Activated CD4-positive, alpha-beta T cell treated with anti-CD3 and anti-CD28 coated beads for 4 hours (primary cell): ENCODE results near the gene CCL3.
"Not testable (repeated sequence)": the region's sequence is repeated elsewhere in the genome, so short reads cannot be mapped to it uniquely, and the experiment has no call there.

Experiments
- DNase-seq, 2 donors: peaks; one replicate each; pipeline ENCODE4 v3.0.0-alpha.2; 2020

CCL3 gene

DNA sequence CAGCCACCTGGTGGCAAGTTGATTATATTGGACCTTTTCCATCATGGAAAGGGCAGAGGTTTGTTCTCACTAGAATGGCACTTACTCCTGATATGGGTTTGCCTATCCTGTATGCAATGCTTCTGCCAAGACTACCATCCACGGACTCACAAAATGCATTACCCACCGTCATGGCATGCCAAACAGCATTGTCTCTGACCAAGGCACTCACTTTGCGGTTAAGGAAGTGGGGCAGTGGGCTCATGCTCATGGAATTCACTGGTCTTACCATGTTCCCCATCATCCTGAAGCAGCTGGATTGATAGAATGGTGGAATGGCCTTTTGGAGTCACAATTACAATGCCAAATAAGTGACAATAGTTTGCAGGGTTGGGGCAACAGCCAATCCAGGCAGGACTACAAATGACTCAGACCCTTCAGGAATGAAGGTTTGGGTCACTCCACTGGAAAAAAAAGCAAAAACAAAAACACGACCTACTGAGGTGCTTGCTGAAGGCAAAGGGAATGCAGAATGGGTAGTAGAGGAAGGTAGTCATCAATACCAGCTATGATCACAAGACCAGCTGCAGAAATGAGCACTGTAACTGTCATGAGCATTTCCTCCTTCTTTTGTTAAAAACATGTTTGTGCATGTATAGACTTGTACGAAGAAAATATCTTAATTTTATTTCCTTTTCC lies 25.2 kb upstream of the CCL3 start:
- DNase-seq = not testable (repeated sequence)

- DNase-seq = not testable (repeated sequence)
These were observed 23.2 kb upstream of the CCL3 start for GRCh38 chr17:36113131-36113530.

DNA sequence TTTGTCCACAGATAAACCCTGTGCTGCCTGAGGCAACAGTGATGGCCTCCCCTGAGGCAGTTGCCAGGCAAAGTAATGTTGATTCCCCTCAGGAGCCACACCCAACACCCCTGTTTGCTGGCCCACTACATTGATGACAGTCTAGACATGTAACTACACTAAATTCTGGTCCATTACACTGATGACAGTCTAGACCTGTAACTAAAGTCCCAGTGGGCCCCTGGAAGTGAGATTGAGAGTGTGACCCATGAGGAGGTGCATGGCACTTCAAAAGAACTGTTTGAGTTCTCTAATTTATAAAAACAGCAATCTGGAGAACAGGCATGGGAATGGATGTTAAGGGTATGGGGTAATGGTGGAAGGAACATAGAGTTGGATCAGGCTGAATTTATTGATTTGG lies 22.6 kb upstream of the CCL3 start:
- DNase-seq = no peak

DNA sequence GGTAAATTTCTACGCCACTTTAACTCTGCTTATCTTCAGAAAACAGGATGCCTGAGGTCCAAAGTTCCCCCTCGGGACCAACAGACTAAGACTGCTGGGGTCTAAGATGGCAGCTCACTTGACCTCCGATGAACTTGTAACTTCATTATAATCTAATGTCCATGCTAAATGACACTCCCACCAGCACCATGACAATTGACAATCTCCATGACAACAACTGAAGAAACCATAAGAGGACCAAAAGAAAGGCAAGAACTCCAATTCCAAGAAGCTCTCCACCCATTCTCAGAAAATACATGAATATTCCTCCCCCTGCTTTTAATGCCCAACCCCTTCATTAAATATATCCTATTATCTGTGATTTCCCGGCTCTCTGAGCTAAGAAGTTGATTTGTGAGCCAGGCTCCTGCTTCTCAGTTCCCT lies 21.1 kb upstream of the CCL3 start:
- no peak for DNase-seq

- not testable (repeated sequence) for DNase-seq
These were observed 18.3 kb upstream of the CCL3 start for GRCh38 chr17:36108265-36108664.

DNA sequence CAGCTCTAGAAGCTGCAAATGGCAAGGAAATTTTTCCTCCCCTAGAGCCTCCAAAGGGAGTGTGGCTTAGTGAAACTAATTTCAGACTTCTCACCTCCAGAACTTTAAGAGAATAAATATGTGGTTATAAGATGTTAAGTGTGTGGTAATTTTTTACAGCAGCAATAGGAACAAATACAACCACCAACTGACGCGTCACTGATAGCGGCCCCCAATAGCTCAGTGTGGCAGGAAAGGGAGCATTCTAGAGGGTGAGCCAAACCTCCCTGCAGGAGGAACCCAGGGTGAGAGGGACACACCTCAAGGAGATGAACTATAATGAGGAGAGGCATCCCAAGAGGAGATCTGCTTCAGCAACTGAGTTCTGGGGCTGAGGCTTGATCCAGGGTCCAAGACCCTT lies 17.7 kb upstream of the CCL3 start:
- DNase-seq = no peak

DNA sequence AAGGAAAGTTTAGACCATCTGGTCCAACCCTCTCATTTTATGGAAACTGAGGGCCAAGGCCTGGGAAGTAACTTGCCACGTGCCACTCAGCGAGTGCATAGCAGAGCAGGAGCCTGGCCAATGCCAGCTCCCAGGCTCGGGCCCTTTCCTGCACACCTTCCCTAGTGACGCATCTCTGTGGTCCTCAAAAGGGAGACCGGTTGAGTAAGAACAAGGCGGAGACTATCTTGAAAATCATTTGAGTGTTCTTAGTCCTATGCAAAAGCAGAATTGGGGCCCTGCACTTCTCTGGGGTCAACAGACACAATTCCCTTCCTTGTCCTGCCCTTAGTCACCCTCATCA lies 16.5 kb upstream of the CCL3 start:
- DNase-seq = no peak

DNA sequence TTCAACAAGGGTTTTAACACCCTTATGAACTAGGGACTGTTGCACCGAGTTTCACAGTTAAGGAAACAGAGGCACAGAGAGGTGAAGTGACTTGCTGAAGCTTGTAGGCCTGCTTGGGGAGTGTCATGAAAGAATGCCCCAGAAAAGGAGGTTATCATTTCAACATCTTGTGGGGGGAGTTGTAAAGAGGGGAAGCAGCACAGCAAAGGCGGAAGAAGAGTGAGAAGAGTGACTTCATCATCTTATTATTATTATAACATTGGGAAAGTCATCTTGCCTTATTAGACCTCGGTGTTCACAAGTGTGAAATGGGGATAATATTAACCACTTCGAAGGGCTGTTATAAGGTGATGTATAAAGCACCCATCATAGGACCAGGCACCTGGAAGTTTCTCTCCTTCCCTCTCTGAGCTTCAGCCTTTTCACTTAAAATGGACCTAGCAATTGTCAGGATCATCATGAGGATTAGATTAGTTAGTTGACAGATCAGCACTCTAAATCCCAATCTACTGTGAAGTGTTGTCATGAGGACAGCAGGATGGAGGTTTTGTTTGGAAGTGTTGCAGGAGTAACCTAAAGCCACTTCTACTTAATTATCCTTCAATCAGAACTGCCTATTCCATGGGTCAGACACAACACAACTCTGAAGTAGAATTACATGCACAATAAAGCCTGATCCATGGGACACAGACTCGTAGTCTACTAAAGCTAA lies 16.0 kb upstream of the CCL3 start:
- no peak for DNase-seq

- no peak for DNase-seq
These were observed 14.8 kb upstream of the CCL3 start for GRCh38 chr17:36104701-36105181.

GRCh38 chr17:36104246-36104645 lies 14.3 kb upstream of the CCL3 start:
- not testable (repeated sequence) for DNase-seq

DNA sequence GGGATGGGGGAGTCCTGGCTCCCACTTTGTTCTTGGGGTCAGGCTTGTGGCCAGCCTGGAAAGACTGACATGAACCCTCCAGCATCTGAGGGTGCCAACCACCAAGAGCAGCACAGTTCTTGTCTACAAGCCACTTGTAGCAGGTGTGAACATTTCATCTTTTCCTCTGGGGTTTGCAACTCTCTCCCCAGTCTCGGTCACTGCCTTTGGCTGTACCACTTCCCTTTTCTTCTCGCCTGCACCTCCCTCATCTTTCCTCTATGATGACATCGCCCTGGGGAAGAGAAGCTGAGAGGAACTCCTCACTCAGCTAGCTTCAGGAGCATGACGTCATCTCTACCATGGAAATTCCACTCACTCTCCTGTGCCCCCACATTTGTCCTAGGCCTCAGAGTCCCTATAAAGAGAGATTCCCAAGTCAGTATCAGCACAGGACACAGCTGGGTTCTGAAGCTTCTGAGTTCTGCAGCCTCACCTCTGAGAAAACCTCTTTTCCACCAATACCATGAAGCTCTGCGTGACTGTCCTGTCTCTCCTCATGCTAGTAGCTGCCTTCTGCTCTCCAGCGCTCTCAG lies 13.5 kb upstream of the CCL3 start, which contains the start of gene CCL4:
Gene CCL4, plus strand, starts transcription at position 427 of the 575 bp plus-strand sequence. Its CDS starts 79 bp downstream, at position 506.
- peak in 1 of 2 donors; percentile 12 for DNase-seq

DNA sequence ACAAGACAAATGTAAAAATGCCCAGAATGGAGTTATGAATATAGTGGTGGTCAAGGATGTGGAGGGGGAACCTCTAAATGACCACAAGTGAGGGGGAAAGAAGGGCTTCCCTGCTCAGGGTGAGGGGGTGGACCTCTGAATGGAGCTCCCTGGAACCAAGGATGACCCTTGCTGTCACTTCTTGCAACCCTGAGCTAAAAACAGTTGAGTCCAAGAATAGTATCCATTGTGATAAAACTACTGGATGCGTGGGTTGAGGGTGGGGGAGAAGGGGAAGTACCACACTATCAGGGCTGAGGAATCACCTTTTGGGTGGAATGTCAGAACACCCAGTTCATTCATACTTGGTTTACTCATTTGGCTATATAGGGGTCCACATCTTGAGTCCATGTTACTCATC lies 9.1 kb upstream of the CCL3 start:
- DNase-seq = not testable (repeated sequence)

GRCh38 chr17:36095992-36096391 lies 6.0 kb upstream of the CCL3 start:
- DNase-seq = no peak

DNA sequence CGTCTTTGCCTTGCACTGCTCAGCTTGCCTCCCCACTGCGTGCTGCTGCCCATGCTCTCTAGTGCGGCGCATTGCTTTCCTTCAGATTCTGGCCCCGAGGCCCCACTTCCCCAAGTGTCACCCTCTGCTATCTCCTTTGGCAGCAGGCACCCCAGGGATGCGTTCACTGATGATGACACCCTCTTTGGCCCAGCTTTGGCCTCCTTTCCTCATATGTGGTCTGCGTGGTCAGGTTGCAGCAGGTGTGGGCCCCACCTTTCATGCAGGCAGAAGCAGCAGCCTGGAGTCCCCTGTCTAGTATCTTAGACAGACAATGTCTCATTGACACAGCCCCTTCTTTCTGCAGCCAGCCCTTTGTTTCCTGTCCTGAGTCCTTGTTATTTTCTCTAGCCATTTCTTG lies 4.8 kb upstream of the CCL3 start:
- no peak for DNase-seq

- no peak for DNase-seq
These were observed 4.3 kb upstream of the CCL3 start for GRCh38 chr17:36094232-36094631.

GRCh38 chr17:36092715-36093114 lies 2.8 kb upstream of the CCL3 start:
- not testable (repeated sequence) for DNase-seq

- no peak for DNase-seq
These were observed 2.3 kb upstream of the CCL3 start for GRCh38 chr17:36092230-36092629.

DNA sequence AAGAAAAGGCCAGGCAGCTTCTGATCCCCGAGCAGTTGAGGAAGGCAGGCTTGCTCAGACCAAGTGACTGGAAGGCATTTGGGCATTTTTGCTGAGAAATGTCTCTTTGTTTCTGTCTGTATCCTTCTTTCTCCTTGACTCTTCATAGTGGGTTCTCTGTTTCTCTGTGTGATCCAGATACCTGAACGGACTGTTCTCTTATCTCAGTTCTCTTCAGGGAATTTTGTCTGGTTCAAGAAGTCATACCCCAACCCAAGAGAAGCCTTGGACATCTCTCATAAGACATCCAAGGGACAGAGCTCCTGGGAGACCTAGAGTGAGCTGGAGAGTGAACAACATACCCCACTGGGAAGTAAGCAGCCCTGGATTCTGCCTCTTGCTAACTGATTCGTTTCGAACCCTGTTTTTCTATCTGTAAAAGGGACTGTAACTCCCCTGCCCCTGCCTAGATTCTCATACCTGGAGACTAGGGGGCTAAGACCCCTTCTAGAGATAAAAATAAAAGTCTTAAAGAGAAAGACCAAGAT lies 541 bp downstream of the CCL3 start:
- no peak for DNase-seq

- DNase-seq = no peak
These were observed 1.1 kb downstream of the CCL3 start for GRCh38 chr17:36088670-36089338.

- not testable (repeated sequence) for DNase-seq
These were observed 1.9 kb downstream of the CCL3 start for GRCh38 chr17:36087897-36088572.

DNA sequence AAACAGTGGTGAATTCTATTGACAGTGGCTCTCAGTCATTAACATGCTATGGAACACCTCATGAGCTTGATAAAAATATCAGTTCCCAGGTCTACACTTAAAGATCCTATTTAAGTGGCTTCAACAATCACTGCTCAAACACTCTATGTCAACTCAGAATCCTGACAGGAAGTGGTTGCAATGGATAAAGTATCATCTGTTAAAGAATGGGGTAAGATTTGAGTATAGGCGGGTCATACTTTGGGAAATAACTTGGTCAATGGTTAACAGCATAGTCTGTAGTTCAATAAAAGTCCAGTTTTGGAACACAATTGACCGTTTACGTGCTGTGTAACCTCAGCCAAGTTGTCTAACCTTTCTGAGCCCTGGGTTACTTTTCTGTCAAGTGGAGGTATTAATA lies 2.5 kb downstream of the CCL3 start:
- DNase-seq = not testable (repeated sequence)

DNA sequence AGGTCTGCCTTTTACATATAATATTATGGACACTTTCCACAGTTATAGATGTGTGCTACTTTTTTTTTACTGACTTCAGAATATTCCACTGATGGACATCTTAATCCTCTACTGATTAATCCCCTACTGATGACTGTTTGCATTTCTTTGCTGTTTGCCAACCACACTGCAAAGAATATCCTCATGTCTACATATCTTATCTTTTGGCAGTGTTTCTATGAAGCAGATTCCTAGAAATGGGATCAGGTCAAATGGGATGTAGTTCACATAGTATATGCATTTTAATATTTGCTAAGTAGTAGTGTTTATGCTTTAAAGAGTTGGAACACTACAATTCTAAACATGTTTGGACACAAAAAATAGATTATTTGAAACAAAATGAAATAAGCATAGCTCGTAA lies 3.2 kb downstream of the CCL3 start:
- no peak for DNase-seq

- no peak for DNase-seq
These were observed 4.2 kb downstream of the CCL3 start for GRCh38 chr17:36085765-36086164.
